ENCODE results near the gene AP3B1.
"Not testable (repeated sequence)": the region's sequence is repeated elsewhere in the genome, so short reads cannot be mapped to it uniquely, and the experiment has no call there.

Gene AP3B1

GRCh38 chr5:78066722-78067121, 227.8 kb downstream of the AP3B1 start:
- not testable (repeated sequence) for DNase-seq (ENCODE audit: low spot score)

- DNase-seq (ENCODE audit: low spot score), result no peak
These were observed 228.8 kb downstream of the AP3B1 start for GRCh38 chr5:78065663-78066062.

GRCh38 chr5:78064941-78065472, 229.5 kb downstream of the AP3B1 start:
- DNase-seq (ENCODE audit: low spot score), result no peak

- no peak for DNase-seq (ENCODE audit: low spot score)
These were observed 231.0 kb downstream of the AP3B1 start for GRCh38 chr5:78063495-78063894.

GRCh38 chr5:78062645-78063044, 231.9 kb downstream of the AP3B1 start:
- DNase-seq (ENCODE audit: low spot score), result no peak

GRCh38 chr5:78060421-78060820, 234.1 kb downstream of the AP3B1 start:
- no peak for DNase-seq (ENCODE audit: low spot score)

- no peak for DNase-seq (ENCODE audit: low spot score)
These were observed 235.9 kb downstream of the AP3B1 start for GRCh38 chr5:78058625-78059024.

GRCh38 chr5:78056901-78057514, 237.5 kb downstream of the AP3B1 start:
- no peak for DNase-seq (ENCODE audit: low spot score)

GRCh38 chr5:78056053-78056452, 238.4 kb downstream of the AP3B1 start:
- DNase-seq (ENCODE audit: low spot score), result no peak

GRCh38 chr5:78050888-78051287, 243.6 kb downstream of the AP3B1 start:
- no peak for DNase-seq (ENCODE audit: low spot score)

- not testable (repeated sequence) for DNase-seq (ENCODE audit: low spot score)
These were observed 247.7 kb downstream of the AP3B1 start for GRCh38 chr5:78046823-78047222.

GRCh38 chr5:78046006-78046405, 248.5 kb downstream of the AP3B1 start:
- no peak for DNase-seq (ENCODE audit: low spot score)

- no peak for DNase-seq (ENCODE audit: low spot score)
These were observed 252.7 kb downstream of the AP3B1 start for GRCh38 chr5:78041805-78042204.

- DNase-seq (ENCODE audit: low spot score), result no peak
These were observed 269.0 kb downstream of the AP3B1 start for GRCh38 chr5:78025540-78025939.

GRCh38 chr5:78019744-78020143, 274.8 kb downstream of the AP3B1 start:
- DNase-seq (ENCODE audit: low spot score), result no peak

GRCh38 chr5:78016863-78017529, 277.5 kb downstream of the AP3B1 start:
- no peak for DNase-seq (ENCODE audit: low spot score)

GRCh38 chr5:78009937-78010527, 284.5 kb downstream of the AP3B1 start:
- no peak for DNase-seq (ENCODE audit: low spot score)

- peak; percentile 52 for DNase-seq (ENCODE audit: low spot score)
These were observed 286.0 kb downstream of the AP3B1 start for GRCh38 chr5:78008356-78008967.

- no peak for DNase-seq (ENCODE audit: low spot score)
These were observed 287.3 kb downstream of the AP3B1 start for GRCh38 chr5:78007233-78007632.

- DNase-seq (ENCODE audit: low spot score), result no peak
These were observed 288.0 kb downstream of the AP3B1 start for GRCh38 chr5:78006449-78006848.

- DNase-seq (ENCODE audit: low spot score), result no peak
These were observed 289.3 kb downstream of the AP3B1 start for GRCh38 chr5:78005021-78005785.

GRCh38 chr5:78004559-78004958, 289.9 kb downstream of the AP3B1 start:
- DNase-seq (ENCODE audit: low spot score), result no peak
